HepG2 (cell line): ENCODE results near the gene RPS14. TPM values are rescaled to one million over a fixed set of nuclear protein-coding genes. Genes with fewer than 3 reads are reported as not detected.

ENCODE experiments used
- ATAC-seq: fragments of 200-7000 bp; cut with Tn5 transposase; 3 replicates; pipeline ENCODE4 v1.9.1; 2020; ENCODE audit warnings: mild to moderate bottlenecking, moderate library complexity
- BruUV-seq: library from RNA; stranded (reverse); fragments of 400-500 nt; replicated peaks from 2 replicates; lab custom pipeline; 2021; lab: Mats Ljungman, UMichigan
- CTCF ChIA-PET: fragments of 300-600 bp; formaldehyde crosslinking; extraction: SDS; loops from one replicate; lab custom pipeline; 2021; ENCODE audit warnings: low total read pairs, inconsistent platforms, low intra/inter-chr PET ratio; lab: Yijun Ruan, JAX
- POLR2A ChIA-PET: fragments of 350-600 bp; sonication (Branson Sonifier 250); formaldehyde crosslinking; loops from one replicate; lab custom pipeline; 2020; ENCODE audit warnings: antibody characterized with exemption, inconsistent platforms; lab: Yijun Ruan, JAX
- DNase-seq: peaks from one replicate; pipeline ENCODE4 v3.0.0-alpha.2; 2015; ENCODE audit warnings: low spot score
- FAIRE-seq: peaks from 3 replicates; lab custom pipeline; 2011; peaks lifted over from hg19 to GRCh38; lab: Jason Lieb, UNC
- H2AFZ ChIP-seq: one replicate; pipeline ENCODE4 v1.6.1; 2011; ENCODE audit warnings: low read length, inconsistent platforms
- H3K27ac ChIP-seq: fragments of 300-600 bp; 3 replicates; pipeline ENCODE4 v1.8.0; 2011; ENCODE audit warnings: mixed run types, mild to moderate bottlenecking, mixed read lengths, low read length, inconsistent platforms; ENCODE audit not compliant: insufficient read depth; ENCODE audit errors: extremely low read length
- H3K27me3 ChIP-seq, 2 experiments: fragments of 200-600 bp in 1 of 2; 2 replicates in 1 of 2; 3 replicates in 1 of 2; pipeline versions ENCODE4 v1.6.0 to v1.8.0; 2011; ENCODE audit warnings: low read length in 2 of 2, mild to moderate bottlenecking in 2 of 2, moderate library complexity in 2 of 2, inconsistent platforms in 1 of 2; ENCODE audit not compliant: insufficient read depth in 2 of 2, control insufficient read depth in 1 of 2
- H3K36me3 ChIP-seq, 2 experiments: fragments of 200-600 bp in 1 of 2; replicated peaks in 1 of 2; 2 replicates in 1 of 2; 3 replicates in 1 of 2; pipeline versions ENCODE4 v1.5.1 to v1.8.0; 2011; ENCODE audit warnings: low read length in 2 of 2, inconsistent platforms in 1 of 2; ENCODE audit not compliant: insufficient read depth in 2 of 2, control insufficient read depth in 1 of 2
- H3K4me1 ChIP-seq: 2 replicates; pipeline ENCODE4 v1.5.1; 2012; ENCODE audit warnings: low read length, inconsistent platforms; ENCODE audit not compliant: insufficient read depth
- H3K4me2 ChIP-seq: 2 replicates; pipeline ENCODE4 v1.6.0; 2011; ENCODE audit warnings: low read depth, low read length, inconsistent platforms
- H3K4me3 ChIP-seq, 3 experiments: fragments of 200-600 bp in 1 of 3; sonication (generic), shearing (Covaris generic) in 1 of 3; replicated peaks in 1 of 3; 2 replicates each; pipeline ENCODE4 v1.5.1; 2011 to 2016; ENCODE audit warnings: low read length in 3 of 3, inconsistent platforms in 2 of 3, low read depth in 2 of 3, mild to moderate bottlenecking in 2 of 3, control low read depth in 1 of 3, mixed read lengths in 1 of 3; ENCODE audit not compliant: insufficient read depth in 1 of 3
- H3K79me2 ChIP-seq: one replicate; pipeline ENCODE4 v1.6.1; 2011; ENCODE audit warnings: low read length, inconsistent platforms; ENCODE audit not compliant: insufficient read depth
- H3K9ac ChIP-seq: 2 replicates; pipeline ENCODE4 v1.6.0; 2011; ENCODE audit warnings: mild to moderate bottlenecking, low read depth, low read length, inconsistent platforms; ENCODE audit not compliant: insufficient read depth
- H3K9me3 ChIP-seq: 2 replicates; pipeline ENCODE4 v1.5.1; 2012; ENCODE audit warnings: mild to moderate bottlenecking, low read length
- H4K20me1 ChIP-seq: 2 replicates; pipeline ENCODE4 v1.6.0; 2011; ENCODE audit warnings: inconsistent platforms, mild to moderate bottlenecking, low read length, moderate library complexity; ENCODE audit not compliant: insufficient read depth
- ATF5 ChIP-seq: sonication (generic); formaldehyde crosslinking; IDR thresholded peaks from 2 replicates; pipeline ENCODE4 v1.4.0; 2020; ENCODE audit warnings: mild to moderate bottlenecking, low read depth, missing genetic modification reagents
- CHD2 ChIP-seq: IDR thresholded peaks from 2 replicates; pipeline ENCODE4 v1.6.1; 2011; ENCODE audit warnings: low read depth, low read length, improper control_type of control experiment
- E2F1 ChIP-seq: sonication (generic); formaldehyde crosslinking; IDR thresholded peaks from 2 replicates; pipeline ENCODE4 v1.5.0; 2020; ENCODE audit warnings: missing genetic modification reagents
- E2F5 ChIP-seq: sonication (generic); formaldehyde crosslinking; conservative IDR thresholded peaks from 2 replicates; pipeline ENCODE4 v1.4.0; 2020; ENCODE audit warnings: missing genetic modification reagents
- GTF3A ChIP-seq: sonication (generic); formaldehyde crosslinking; conservative IDR thresholded peaks from 2 replicates; pipeline ENCODE4 v1.4.0; 2020; ENCODE audit warnings: mild to moderate bottlenecking, missing genetic modification reagents
- HOXA9 ChIP-seq: sonication (generic); formaldehyde crosslinking; IDR thresholded peaks from 2 replicates; pipeline ENCODE4 v1.8.1; 2022; ENCODE audit warnings: missing genetic modification reagents, mild to moderate bottlenecking, moderate library complexity, borderline replicate concordance
- HOXD1 ChIP-seq: sonication (generic); formaldehyde crosslinking; IDR thresholded peaks from 2 replicates; pipeline ENCODE4 v1.5.0; 2020; ENCODE audit warnings: missing genetic modification reagents
- MXD1 ChIP-seq: sonication (generic); formaldehyde crosslinking; IDR thresholded peaks from 2 replicates; pipeline ENCODE4 v1.4.0; 2020; ENCODE audit warnings: mild to moderate bottlenecking, missing genetic modification reagents
- PRMT3 ChIP-seq: sonication (generic); formaldehyde crosslinking; IDR thresholded peaks from 2 replicates; pipeline ENCODE4 v1.8.1; 2022; ENCODE audit warnings: low read depth, mild to moderate bottlenecking, moderate library complexity, missing genetic modification reagents, borderline replicate concordance
- WIZ ChIP-seq: sonication (generic); formaldehyde crosslinking; IDR thresholded peaks from 2 replicates; pipeline ENCODE4 v1.5.1; 2020; ENCODE audit warnings: mild to moderate bottlenecking, missing genetic modification reagents
- ZBTB14 ChIP-seq: sonication (generic); formaldehyde crosslinking; IDR thresholded peaks from 2 replicates; pipeline ENCODE4 v1.4.0; 2020; ENCODE audit warnings: missing genetic modification reagents
- ZGPAT ChIP-seq: IDR thresholded peaks from 2 replicates; pipeline ENCODE4 v1.6.1; 2016; ENCODE audit warnings: mild to moderate bottlenecking
- ZNF121 ChIP-seq: sonication (generic); formaldehyde crosslinking; IDR thresholded peaks from 2 replicates; pipeline ENCODE4 v1.5.0; 2020; ENCODE audit warnings: mild to moderate bottlenecking, missing genetic modification reagents
- ZNF280B ChIP-seq: sonication (generic); formaldehyde crosslinking; IDR thresholded peaks from 2 replicates; pipeline ENCODE4 v1.5.0; 2020; ENCODE audit warnings: missing genetic modification reagents, mild to moderate bottlenecking, borderline replicate concordance
- ZNF614 ChIP-seq: IDR thresholded peaks from 2 replicates; pipeline ENCODE4 v1.6.1; 2018; ENCODE audit warnings: missing biosample characterization, missing genetic modification reagents, inconsistent platforms, borderline replicate concordance
- ZNF746 ChIP-seq: sonication (generic); formaldehyde crosslinking; IDR thresholded peaks from 2 replicates; pipeline ENCODE4 v1.8.0; 2022; ENCODE audit warnings: mild to moderate bottlenecking, missing genetic modification reagents
- WGBS: methylation state at CpG from one replicate; pipeline ENCODE4 v1.1.6; 2017; ENCODE audit warnings: low lambda C conversion rate; 5-methylcytosine and 5-hydroxymethylcytosine counted together
- in situ Hi-C: cut with HindIII; loops from 2 replicates; pipeline ENCODE4 v1.10.0; 2017; ENCODE audit warnings: low pct_unique_long_range_greater_than_20kb; ENCODE audit not compliant: extremely low pct_ligation_motif_present
- intact Hi-C: fragments of 100-400 bp; cut with micrococcal nuclease; formaldehyde crosslinking; loops from one replicate; pipeline ENCODE4 v1.10.0; 2022; ENCODE audit not compliant: unreplicated experiment
- polyA plus RNA-seq, 8 experiments: library from polyadenylated mRNA; depleted of rRNA in 3 of 8; stranded (reverse) in 7 of 8; unstranded in 1 of 8; fragments of >200 nt; fragmentation: Illumina TruSeq in 4 of 8; extraction: Trizol in 4 of 8; gene quantifications; 2 replicates each; pipeline versions ENCODE4 v1.2.1 to v1.2.3, GENCODE V29; 2011 to 2016; ENCODE audit warnings: low read depth in 4 of 8, missing spikeins in 1 of 8, mixed read lengths in 1 of 8; ENCODE audit not compliant: insufficient read depth in 1 of 8
- total RNA-seq, 5 experiments: library from RNA; depleted of rRNA; stranded (reverse); fragments of >200 nt; fragmentation: Illumina TruSeq; extraction: Trizol; gene quantifications; 2 replicates each; pipeline ENCODE4 v1.2.3, GENCODE V29; 2016; ENCODE audit warnings: low read depth in 1 of 5

RPS14 gene
- total and polyA plus RNA-seq, 2 of the 13 experiments (the other 11 are each of a cell fraction or from before 2014, with no cell fraction given) = 2,116 to 3,295 TPM

- no peak for TF ChIP-seq MXD1 (CRISPR knock-in tag)
- no peak for TF ChIP-seq ZNF121 (CRISPR knock-in tag)
- TF ChIP-seq CHD2 = no peak
- no peak for TF ChIP-seq GTF3A (CRISPR knock-in tag)
- TF ChIP-seq E2F5 = no peak
- TF ChIP-seq E2F1 (CRISPR knock-in tag) = no peak
- no peak for TF ChIP-seq PRMT3 (CRISPR knock-in tag)
- TF ChIP-seq ZNF280B = no peak
Observed at GRCh38 chr5:150491876-150492275, 42.3 kb upstream of the RPS14 start (continued).

GRCh38 chr5:150490754-150491153 is 41.2 kb upstream of the RPS14 start:
- Histone ChIP-seq H3K9me3 (no peaks in the 10 kb centered on the region), H3K27me3 (no peaks in the 10 kb centered on the region; a peak in 1 of 5 replicates), H4K20me1 (peaks cover 54% of the 10 kb centered on the region), H3K36me3 (peaks cover 3 to 41% of the 10 kb centered on the region in 2 experiments; a peak in 3 of 5 replicates), H3K4me2 (no peak overlapping the region), H3K9ac (no peak overlapping the region), H3K4me1 (peaks cover 62% of the 10 kb centered on the region), H3K79me2 (peaks cover 76% of the 10 kb centered on the region), H3K4me3 (no peak overlapping the region), H2AFZ (no peak overlapping the region), H3K27ac (no peak overlapping the region)
- POLR2A ChIA-PET = interaction anchor here (2.3 kb wide), 1 partner anchor 19 kb away, joined by 8 read pairs; no protein-coding TSS in a partner anchor
- intact Hi-C loops (no loop called here), in situ Hi-C loops (no loop called here)
- DNase-seq (no peak), ATAC-seq (no peak), FAIRE-seq (no peak)
- BruUV-seq = no TSS peak
- 86% methylated on average over 1 of the region's 1 CpG for WGBS
- CTCF ChIA-PET = no interaction called here
- TF ChIP-seq WIZ (CRISPR knock-in tag) (no peak), HOXD1 (CRISPR knock-in tag) (no peak), ZGPAT (CRISPR knock-in tag) (no peak), ATF5 (no peak), ZNF746 (CRISPR knock-in tag) (no peak), ZBTB14 (no peak), HOXA9 (CRISPR knock-in tag) (no peak), ZNF614 (CRISPR knock-in tag) (no peak)
